ENCODE results near the gene KCNQ1.

The KCNQ1 gene

GRCh38 chr11:2805388-2806056 lies 360.7 kb downstream of the KCNQ1 start:
- no peak for DNase-seq

- DNase-seq: no peak
These were observed 361.7 kb downstream of the KCNQ1 start for GRCh38 chr11:2806351-2807024.

- no peak for DNase-seq
These were observed 362.3 kb downstream of the KCNQ1 start for GRCh38 chr11:2807025-2807681.

DNA sequence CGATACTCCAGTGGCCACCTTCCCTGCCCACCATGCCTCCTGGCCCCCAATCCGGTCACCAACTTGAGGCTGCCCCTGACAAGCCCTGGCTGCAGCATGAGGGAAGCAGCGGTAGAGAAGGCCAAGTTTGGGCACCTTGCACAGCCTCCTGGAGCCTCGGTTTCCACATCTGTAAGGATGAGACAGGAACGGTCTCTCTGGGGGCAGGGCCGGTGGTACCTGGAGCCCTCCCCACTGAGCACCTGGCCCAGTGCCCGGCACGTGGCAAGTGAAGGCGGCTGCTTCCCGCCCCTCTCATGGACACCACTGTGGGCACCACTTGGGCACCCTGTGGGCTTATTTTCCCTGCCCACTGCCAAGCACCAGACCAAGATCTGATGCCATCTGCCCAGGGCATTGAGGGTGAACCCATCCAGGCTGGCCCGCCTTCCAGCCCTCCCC lies 363.0 kb downstream of the KCNQ1 start:
- no peak for DNase-seq

GRCh38 chr11:2808850-2809846 lies 364.3 kb downstream of the KCNQ1 start:
- no peak for DNase-seq

- DNase-seq: no peak
These were observed 365.0 kb downstream of the KCNQ1 start for GRCh38 chr11:2809854-2810253.

GRCh38 chr11:2810411-2811205 lies 365.8 kb downstream of the KCNQ1 start:
- no peak for DNase-seq

DNA sequence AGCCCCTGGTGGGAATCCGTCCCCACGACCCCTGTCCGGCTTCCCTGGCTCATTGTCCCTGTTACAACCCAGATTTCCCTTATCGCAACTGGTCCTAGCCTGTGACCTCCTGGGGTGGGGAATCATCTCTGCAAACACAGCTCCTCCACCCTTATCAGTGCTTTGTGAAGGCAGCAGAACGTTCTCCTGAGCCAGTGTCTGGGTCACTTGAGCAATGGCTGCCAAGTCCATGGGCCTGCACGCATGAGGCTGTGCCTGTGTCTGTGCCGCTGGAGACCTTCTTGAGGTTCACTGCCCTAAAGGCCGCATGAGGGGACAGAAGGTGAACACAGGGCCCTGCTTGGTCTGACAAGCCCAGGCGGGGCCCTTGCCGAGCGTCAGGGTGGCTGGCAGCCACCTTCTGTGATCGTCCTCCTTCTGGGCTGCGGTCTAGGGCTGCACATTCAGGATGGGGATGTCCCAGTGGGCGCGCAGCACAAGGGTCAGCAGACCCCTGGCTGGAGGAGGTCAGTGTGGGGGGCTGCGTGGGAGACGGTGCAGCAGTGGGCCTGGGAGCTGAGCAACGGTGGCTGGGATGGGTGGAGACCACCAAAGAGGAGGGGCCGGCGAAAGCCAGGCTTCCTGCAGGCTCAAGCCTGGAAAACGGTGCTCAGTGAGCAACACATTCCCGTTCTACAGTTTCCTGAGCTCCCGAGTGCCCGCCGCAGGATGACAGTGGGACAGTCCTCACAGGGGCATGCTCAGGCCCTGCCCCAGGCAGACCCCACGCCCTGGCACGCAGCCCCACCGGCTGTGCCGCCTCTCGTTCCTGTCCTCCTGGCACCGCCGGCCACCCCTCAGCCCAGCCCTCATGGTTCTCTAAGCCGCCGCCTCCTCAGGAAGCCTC lies 366.6 kb downstream of the KCNQ1 start:
- no peak for DNase-seq

- no peak for DNase-seq
These were observed 367.7 kb downstream of the KCNQ1 start for GRCh38 chr11:2812371-2812991.

DNA sequence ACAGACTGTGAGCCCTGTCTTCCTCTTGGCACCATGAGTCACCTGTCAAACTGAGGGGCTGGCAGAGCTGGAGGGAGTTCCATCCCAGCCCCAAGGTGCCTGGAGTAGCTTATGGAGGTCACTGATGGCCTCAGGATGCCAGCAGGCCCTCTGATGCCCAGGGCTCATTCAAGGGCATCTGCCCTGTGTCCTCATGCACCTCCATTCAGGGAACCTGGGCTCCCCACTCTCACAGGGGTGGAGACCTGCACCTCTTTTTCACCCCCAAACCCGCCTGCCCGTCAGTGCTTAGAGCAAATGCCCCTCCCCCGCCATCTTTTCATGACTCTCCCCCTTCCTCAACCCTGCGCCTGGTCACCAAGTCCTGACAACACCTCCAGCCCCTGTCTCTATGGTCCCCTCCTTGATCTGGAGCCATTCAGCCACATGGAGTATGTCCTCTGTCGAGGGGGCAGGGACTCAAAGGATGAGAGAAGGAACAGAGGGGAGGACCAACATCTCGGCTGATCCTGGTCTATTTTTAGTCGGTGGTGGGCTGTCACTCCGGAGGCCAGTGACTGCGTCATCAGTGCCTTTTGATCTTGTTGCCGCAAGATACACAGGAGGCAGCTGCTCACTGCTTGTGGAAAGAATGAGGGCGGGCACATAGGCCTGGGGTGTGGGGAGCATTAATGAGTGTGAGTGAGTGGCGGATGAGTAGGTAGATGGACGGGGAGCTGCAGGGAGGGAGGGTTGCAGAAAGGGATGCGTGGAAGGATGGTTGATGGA lies 368.5 kb downstream of the KCNQ1 start:
- no peak for DNase-seq

DNA sequence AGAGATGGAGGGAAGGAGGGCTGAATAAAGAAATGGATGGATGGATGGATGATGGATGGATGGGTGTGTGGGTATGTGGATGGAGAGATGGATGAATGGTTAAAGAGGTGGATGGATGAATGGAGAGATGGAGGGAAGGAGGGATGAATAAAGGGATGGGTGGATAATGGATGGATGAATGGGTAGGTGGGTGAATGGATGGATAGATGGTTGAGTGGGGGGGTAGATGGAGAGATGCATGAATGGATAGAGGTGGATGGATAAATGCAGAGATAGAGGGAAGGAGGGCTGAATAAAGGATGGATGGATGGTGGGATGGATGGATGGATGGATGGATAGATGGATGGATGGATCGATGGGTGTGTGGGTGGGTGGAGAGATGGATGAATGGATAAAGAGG lies 369.2 kb downstream of the KCNQ1 start:
- no peak for DNase-seq

GRCh38 chr11:2814751-2815150 lies 369.9 kb downstream of the KCNQ1 start:
- DNase-seq: no peak

- DNase-seq: no peak
These were observed 371.1 kb downstream of the KCNQ1 start for GRCh38 chr11:2815762-2816496.

DNA sequence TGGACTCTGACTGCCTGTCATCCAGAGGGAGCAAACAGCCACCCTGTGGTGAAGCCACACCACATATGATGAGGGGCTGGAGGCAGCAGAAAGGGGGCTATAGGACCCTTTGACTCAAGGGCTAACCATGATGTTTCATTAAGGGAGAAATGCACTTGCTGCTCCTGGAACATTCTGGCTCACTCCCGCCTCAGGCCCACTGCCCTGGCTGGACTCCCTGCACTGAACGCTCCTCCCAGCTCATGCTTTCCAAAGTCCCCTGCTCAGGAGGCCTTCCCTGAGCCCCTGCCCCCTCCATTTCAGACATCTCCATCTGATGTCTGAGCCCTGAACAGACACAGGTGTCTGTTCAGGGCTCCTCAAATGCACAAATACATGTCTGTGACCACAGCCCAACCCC lies 371.7 kb downstream of the KCNQ1 start:
- DNase-seq: no peak

GRCh38 chr11:2816941-2817421 lies 372.2 kb downstream of the KCNQ1 start:
- DNase-seq: no peak

GRCh38 chr11:2817431-2817830 lies 372.6 kb downstream of the KCNQ1 start:
- no peak for DNase-seq

DNA sequence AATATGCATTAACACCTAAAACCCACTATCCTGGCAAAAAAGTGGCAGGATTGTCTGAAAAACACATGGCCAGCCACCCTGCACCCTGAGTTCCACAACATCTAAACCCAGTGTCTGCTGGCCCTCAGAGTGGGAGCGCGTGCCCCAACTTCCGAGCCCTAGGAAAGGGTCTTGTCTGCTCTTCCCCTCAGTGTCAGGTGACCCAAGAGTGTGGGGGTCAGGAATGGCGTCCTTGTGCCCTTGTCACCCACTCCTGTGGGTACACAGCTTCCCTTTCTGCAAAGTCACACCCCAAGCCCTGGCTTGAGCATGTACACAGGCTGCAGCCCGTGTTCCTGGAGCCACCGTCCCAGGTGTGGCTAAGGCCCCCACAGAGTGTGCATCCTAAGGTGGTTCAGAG lies 373.2 kb downstream of the KCNQ1 start:
- DNase-seq: no peak

DNA sequence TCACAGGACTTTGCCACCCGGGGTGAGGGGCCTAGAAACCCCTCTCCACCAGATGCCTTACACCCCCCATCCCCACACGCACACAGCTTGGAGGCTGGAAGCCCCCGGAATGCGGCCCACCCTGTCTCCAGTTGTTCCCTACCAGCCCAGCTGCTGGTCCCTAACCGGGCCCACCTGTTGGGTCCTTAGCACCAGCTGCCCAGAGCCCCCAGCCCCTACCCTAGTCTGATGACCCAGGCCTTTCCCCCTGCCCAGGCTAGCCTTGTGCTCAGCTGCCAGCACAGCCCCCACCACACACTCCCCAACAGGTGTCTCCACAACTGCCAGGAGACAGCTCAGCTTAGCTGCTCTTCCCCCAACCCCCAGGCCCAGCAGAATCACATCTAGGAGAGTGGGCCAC lies 373.7 kb downstream of the KCNQ1 start:
- no peak for DNase-seq

DNA sequence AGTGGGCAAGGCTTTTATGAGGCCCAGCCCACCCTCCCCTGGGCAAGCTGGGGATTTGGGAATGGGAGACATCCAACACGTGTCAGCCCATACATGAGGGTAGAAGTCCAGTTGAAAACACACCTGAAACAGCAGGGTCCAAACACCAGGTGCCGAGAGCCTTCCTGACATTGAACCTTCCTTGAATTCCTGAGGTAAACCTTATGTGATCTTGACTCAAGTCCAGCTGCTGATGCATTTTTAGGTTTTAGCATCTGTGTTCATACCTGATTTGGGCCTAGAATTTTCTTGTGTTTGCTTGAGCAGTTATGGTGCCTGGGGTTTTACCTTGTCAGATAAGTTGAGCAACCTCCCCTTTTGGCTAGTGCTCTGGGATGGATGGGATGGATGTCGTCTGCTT lies 374.5 kb downstream of the KCNQ1 start:
- DNase-seq: no peak
